ENCODE results near the gene FOSL1.

The FOSL1 gene

GRCh38 chr11:65911682-65912568, 11.7 kb upstream of the FOSL1 start:
- in situ Hi-C loops (cut with MboI; ENCODE audit: low sequenced_read_pairs, unreplicated experiment): no loop called here
- no peak for DNase-seq (ENCODE audit: low spot score)
- no peak for TF ChIP-seq CTCF (IDR thresholded peaks at IDR 0.05; ENCODE audit: borderline replicate concordance, control extremely low read depth, extremely low read depth, insufficient read depth, missing control alignments)

GRCh38 chr11:65907878-65908277, 7.7 kb upstream of the FOSL1 start:
- in situ Hi-C loops (cut with MboI; ENCODE audit: low sequenced_read_pairs, unreplicated experiment): no loop called here
- no peak for TF ChIP-seq CTCF (IDR thresholded peaks at IDR 0.05; ENCODE audit: borderline replicate concordance, control extremely low read depth, extremely low read depth, insufficient read depth, missing control alignments)
- no peak for DNase-seq (ENCODE audit: low spot score)

GRCh38 chr11:65906602-65907001, 6.4 kb upstream of the FOSL1 start:
- in situ Hi-C loops (cut with MboI; ENCODE audit: low sequenced_read_pairs, unreplicated experiment): no loop called here
- DNase-seq (ENCODE audit: low spot score): no peak
- TF ChIP-seq CTCF (IDR thresholded peaks at IDR 0.05; ENCODE audit: borderline replicate concordance, control extremely low read depth, extremely low read depth, insufficient read depth, missing control alignments): no peak

DNA sequence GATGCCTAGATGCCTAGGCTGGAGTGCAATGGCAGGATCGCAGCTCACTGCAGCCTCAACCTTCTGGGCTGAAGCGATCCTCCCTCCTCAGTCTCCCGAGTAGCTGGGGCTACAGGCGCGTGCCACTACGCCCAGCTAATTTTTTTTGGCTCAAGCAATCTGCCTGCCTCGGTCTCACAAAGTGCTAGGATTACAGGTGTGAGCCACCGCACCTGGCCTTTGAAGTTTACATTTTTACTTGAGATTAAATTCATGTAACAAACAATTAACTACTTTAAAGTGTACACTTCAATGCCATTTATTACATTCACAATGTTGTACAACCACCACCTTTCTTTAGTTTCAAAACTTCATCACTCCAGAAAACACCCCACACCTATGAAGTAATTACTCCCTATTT, 3.5 kb upstream of the FOSL1 start:
- no peak for DNase-seq (ENCODE audit: low spot score)
- in situ Hi-C loops (cut with MboI; ENCODE audit: low sequenced_read_pairs, unreplicated experiment): no loop called here
- no peak for TF ChIP-seq CTCF (IDR thresholded peaks at IDR 0.05; ENCODE audit: borderline replicate concordance, control extremely low read depth, extremely low read depth, insufficient read depth, missing control alignments)

DNA sequence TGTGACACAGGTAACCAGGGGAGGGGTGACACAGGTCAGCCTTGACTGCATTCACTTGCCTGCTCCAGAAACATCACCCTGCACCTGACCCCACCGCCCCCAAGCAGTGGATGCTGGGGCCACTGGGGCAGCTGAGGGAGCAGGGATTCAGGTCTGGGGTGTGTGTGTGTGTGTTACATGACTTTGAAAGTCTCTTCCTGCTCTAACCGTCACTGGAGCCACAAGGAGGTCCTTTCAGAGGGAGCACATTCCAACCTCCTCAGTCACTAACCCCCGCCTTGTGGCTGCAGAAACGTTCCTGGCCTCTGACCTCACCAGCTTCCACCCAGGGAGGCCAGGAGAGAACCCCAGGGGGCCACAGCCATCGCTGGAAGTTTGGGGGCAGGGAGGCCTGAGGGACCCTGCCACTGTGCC, 2.9 kb upstream of the FOSL1 start:
- in situ Hi-C loops (cut with MboI; ENCODE audit: low sequenced_read_pairs, unreplicated experiment): no loop called here
- no peak for TF ChIP-seq CTCF (IDR thresholded peaks at IDR 0.05; ENCODE audit: borderline replicate concordance, control extremely low read depth, extremely low read depth, insufficient read depth, missing control alignments)
- DNase-seq (ENCODE audit: low spot score): no peak

DNA sequence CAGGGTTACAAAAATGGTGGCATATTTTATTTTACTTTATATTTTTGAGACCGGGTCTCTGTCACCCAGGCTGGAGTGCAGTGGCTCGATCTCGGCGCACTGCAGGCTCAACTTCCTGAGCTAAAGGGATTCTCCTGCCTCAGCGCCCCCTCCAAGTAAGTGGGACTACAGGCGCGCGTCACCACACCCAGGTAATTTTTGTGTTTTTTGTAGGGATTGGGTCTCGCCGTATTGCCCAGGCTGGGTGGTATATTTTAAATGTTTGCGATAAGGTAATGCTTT, 652 bp upstream of the FOSL1 start:
- in situ Hi-C loops (cut with MboI; ENCODE audit: low sequenced_read_pairs, unreplicated experiment): no loop called here
- no peak for DNase-seq (ENCODE audit: low spot score)
- TF ChIP-seq CTCF (IDR thresholded peaks at IDR 0.05; ENCODE audit: borderline replicate concordance, control extremely low read depth, extremely low read depth, insufficient read depth, missing control alignments): no peak

Measured in GM13976 (cell line).